ENCODE data around the gene SLC16A10. TPM values are rescaled to one million over a fixed set of nuclear protein-coding genes. Genes with fewer than 3 reads are reported as not detected.

The SLC16A10 gene
- total and polyA plus RNA-seq, 2 of the 8 experiments (the other 6 are each of a cell fraction or from before 2014, with no cell fraction given) = 18.6 to 23.2 TPM

DNA sequence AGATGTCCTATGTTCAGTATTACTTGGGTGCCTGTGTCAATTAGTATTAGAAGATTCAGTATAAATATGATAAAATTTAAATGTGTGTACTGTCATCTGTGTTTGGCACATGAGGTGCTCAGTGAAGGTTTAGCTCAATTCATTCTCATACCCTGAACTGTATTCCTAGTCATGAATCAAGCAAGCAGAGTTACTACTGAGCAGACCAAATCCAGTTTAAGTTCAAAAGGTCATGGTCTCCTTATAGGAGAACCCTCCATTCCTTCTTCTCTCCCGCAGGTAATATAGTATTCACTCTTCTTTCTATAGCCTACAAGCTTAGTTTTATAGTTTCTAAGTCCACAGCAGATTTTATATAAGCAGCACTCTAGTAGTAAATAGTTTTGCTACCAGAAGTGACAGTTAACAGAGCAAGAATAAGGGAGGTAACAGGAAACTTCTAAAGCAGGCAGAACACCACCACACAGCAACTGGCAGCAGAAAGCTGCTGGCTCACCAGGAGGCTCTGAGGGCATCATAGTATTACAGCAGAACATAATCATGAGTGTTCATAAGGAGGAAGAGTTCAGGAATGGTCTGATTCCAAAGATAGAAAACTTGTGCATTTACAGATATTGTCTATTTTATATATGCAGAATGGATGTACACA, 133.2 kb downstream of the SLC16A10 start:
- H2AK5ac ChIP-seq (ENCODE audit: low read depth, low read length) = no peak overlapping the region
- TF ChIP-seq EZH2 (IDR thresholded peaks at IDR 0.05; ENCODE audit: low read depth, low read length, severe bottlenecking) = no peak

More for the DNA sequence above, 133.2 kb downstream of the SLC16A10 start:
- DNase-seq (ENCODE audit: low read depth in 1 of 2, low spot score in 2 of 2) (no peak), FAIRE-seq (no peak)
- Histone ChIP-seq H3K4me1 (replicated peaks in 1 of 4; ENCODE audit: control insufficient read depth in 3 of 4, insufficient read depth in 4 of 4, low read length in 3 of 4) (no peaks in the 10 kb centered on the region), H3K9ac (replicated peaks in 1 of 4; ENCODE audit: extremely low read depth in 1 of 4, low read depth in 3 of 4, low read length in 3 of 4) (no peak overlapping the region), H2AFZ (ENCODE audit: low read length) (no peak overlapping the region), H2BK12ac (ENCODE audit: low read depth, low read length) (no peak overlapping the region), H2BK20ac (ENCODE audit: low read length) (no peak overlapping the region), H3K14ac (ENCODE audit: insufficient read length) (no peak overlapping the region), H3K4me2 (ENCODE audit: insufficient read depth in 1 of 2, low read depth in 2 of 2, low read length in 2 of 2) (no peak overlapping the region), H3K79me1 (ENCODE audit: low read depth, low read length) (no peaks in the 10 kb centered on the region), H3K9me3 (ENCODE audit: insufficient read depth in 2 of 2, low read depth in 1 of 2, low read length in 1 of 2) (no peaks in the 10 kb centered on the region), H2BK120ac (replicated peaks; ENCODE audit: low read depth, low read length) (no peak overlapping the region), H2BK5ac (ENCODE audit: low read depth, low read length) (no peak overlapping the region), H3K23ac (ENCODE audit: insufficient read length) (no peak overlapping the region), H3K79me2 (ENCODE audit: control insufficient read depth in 1 of 2, insufficient read depth in 2 of 2, low read length in 2 of 2) (no peaks in the 10 kb centered on the region), H3K36me3 (ENCODE audit: control insufficient read depth in 2 of 4, insufficient read depth in 4 of 4, low read length in 3 of 4) (no peaks in the 10 kb centered on the region), H4K5ac (ENCODE audit: insufficient read length, low read depth, low read length) (no peak overlapping the region), H3K27ac (ENCODE audit: low read depth, low read length) (no peak overlapping the region), H2BK15ac (ENCODE audit: low read length) (no peak overlapping the region), H3K27me3 (replicated peaks in 1 of 4; ENCODE audit: control insufficient read depth in 3 of 4, extremely low read depth in 1 of 4, insufficient read depth in 3 of 4, low read length in 3 of 4) (no peaks in the 10 kb centered on the region), H3K23me2 (ENCODE audit: low read depth, low read length) (no peaks in the 10 kb centered on the region), H4K8ac (ENCODE audit: extremely low read depth, insufficient read depth, low read length) (no peak overlapping the region), H3K4ac (replicated peaks; ENCODE audit: insufficient read length, low read depth, low read length) (no peak overlapping the region), H4K91ac (replicated peaks; ENCODE audit: insufficient read length, low read length) (no peak overlapping the region), H3K18ac (ENCODE audit: extremely low read depth, low read length) (no peak overlapping the region), H3K56ac (replicated peaks; ENCODE audit: insufficient read length, low read depth, low read length) (no peak overlapping the region), H4K20me1 (replicated peaks in 1 of 2; ENCODE audit: control insufficient read depth in 1 of 2, insufficient read depth in 2 of 2, low read length in 2 of 2) (no peaks in the 10 kb centered on the region), H3K4me3 (ENCODE audit: extremely low read depth in 1 of 4, insufficient read depth in 2 of 4, low read depth in 3 of 4, low read length in 4 of 4) (no peak overlapping the region)
- ChIA-PET CTCF (ENCODE audit: partially characterized antibody) (interaction anchor here (0.9 to 3.6 kb wide), 2 partner anchors 12 to 39 kb away, joined by 3 to 26 read pairs; a partner anchor contains a TSS), POLR2A (ENCODE audit: partially characterized antibody) (no interaction called here)
- 87% methylated on average over 1 of the region's 1 CpG; no CpG with 5 or more reads in 1 of the 2 experiments for WGBS, 2 experiments (ENCODE audit: extremely low coverage in 1 of 2, insufficient coverage in 1 of 2, insufficient read length in 1 of 2, insufficient replicate concordance in 2 of 2, low coverage in 1 of 2, low lambda C conversion rate in 2 of 2, missing lambda C conversion rate in 1 of 2)
